Hepatocyte (in vitro differentiated cells): ENCODE measurements around the gene AUTS2. TPM values are rescaled to one million over a fixed set of nuclear protein-coding genes. Genes with fewer than 3 reads are reported as not detected.

Experiments used
- DNase-seq: peaks from one replicate; pipeline ENCODE4 v3.0.0-alpha.2; 2016; ENCODE audit warnings: low spot score
- H2AFZ ChIP-seq: fragments of 200-600 bp; sonication (generic); 2 replicates; pipeline ENCODE4 v1.6.0; 2016; ENCODE audit warnings: antibody characterized with exemption, mild to moderate bottlenecking
- H3K27ac ChIP-seq: fragments of 200-600 bp; sonication (generic); 2 replicates; pipeline ENCODE4 v1.5.1; 2016; ENCODE audit warnings: mild to moderate bottlenecking
- H3K27me3 ChIP-seq: fragments of 200-600 bp; sonication (generic); 2 replicates; pipeline ENCODE4 v1.6.1; 2016
- H3K36me3 ChIP-seq: fragments of 200-600 bp; sonication (generic); replicated peaks from 2 replicates; pipeline ENCODE4 v1.5.1; 2016; ENCODE audit warnings: low read depth; ENCODE audit not compliant: insufficient read depth
- H3K4me1 ChIP-seq: fragments of 200-600 bp; sonication (generic); 2 replicates; pipeline ENCODE4 v1.5.1; 2016; ENCODE audit warnings: mild to moderate bottlenecking, moderate library complexity; ENCODE audit not compliant: insufficient read depth
- H3K4me2 ChIP-seq: fragments of 200-600 bp; sonication (generic); 2 replicates; pipeline ENCODE4 v1.6.0; 2016
- H3K4me3 ChIP-seq: fragments of 200-600 bp; sonication (generic); 2 replicates; pipeline ENCODE4 v1.5.1; 2016; ENCODE audit warnings: mild to moderate bottlenecking
- H3K79me2 ChIP-seq: fragments of 200-600 bp; sonication (generic); 2 replicates; pipeline ENCODE4 v1.6.0; 2017; ENCODE audit warnings: mild to moderate bottlenecking
- H3K9me2 ChIP-seq: fragments of 200-600 bp; sonication (generic); replicated peaks from 2 replicates; pipeline ENCODE4 v1.6.0; 2017; ENCODE audit warnings: mild to moderate bottlenecking; ENCODE audit not compliant: insufficient read depth
- H3K9me3 ChIP-seq: fragments of 200-600 bp; sonication (generic); 2 replicates; pipeline ENCODE4 v1.5.1; 2016; ENCODE audit warnings: low read depth, mild to moderate bottlenecking
- H4K20me1 ChIP-seq: fragments of 200-600 bp; sonication (generic); 2 replicates; pipeline ENCODE4 v1.6.0; 2016; ENCODE audit warnings: mild to moderate bottlenecking; ENCODE audit not compliant: insufficient read depth, poor library complexity, severe bottlenecking
- CTCF ChIP-seq: fragments of 200-600 bp; sonication (generic); IDR thresholded peaks from 2 replicates; pipeline ENCODE4 v1.5.1; 2016; ENCODE audit warnings: antibody characterized with exemption, mild to moderate bottlenecking; ENCODE audit not compliant: poor library complexity
- EZH2 ChIP-seq: fragments of 200-600 bp; sonication (generic); IDR thresholded peaks from 2 replicates; pipeline ENCODE4 v1.6.1; 2016; ENCODE audit warnings: antibody characterized with exemption, mild to moderate bottlenecking, borderline replicate concordance
- EZH2phosphoT487 ChIP-seq: fragments of 200-600 bp; sonication (generic); IDR thresholded peaks from one replicate; pipeline ENCODE4 v1.6.1; 2018; ENCODE audit warnings: antibody characterized with exemption, mild to moderate bottlenecking, low read depth, moderate library complexity; ENCODE audit not compliant: unreplicated experiment, severe bottlenecking
- WGBS: methylation state at CpG from one replicate; pipeline ENCODE4 v1.1.6; 2016; ENCODE audit warnings: low lambda C conversion rate; ENCODE audit errors: missing lambda C conversion rate; 5-methylcytosine and 5-hydroxymethylcytosine counted together
- polyA plus RNA-seq: library from polyadenylated mRNA; unstranded; fragments of >200 nt; fragmentation: Nextera tagmentation; extraction: Ambion mirVana; gene quantifications from 2 replicates; pipeline ENCODE4 v1.2.1, GENCODE V29; 2016
- total RNA-seq: library from RNA; depleted of rRNA; stranded (reverse); fragments of >200 nt; gene quantifications from 2 replicates; pipeline ENCODE4 v1.2.3, GENCODE V29; 2014

AUTS2 gene
- total and polyA plus RNA-seq, 2 experiments from 2014 or later = 34.4 to 40.9 TPM

GRCh38 chr7:70230761-70231160, 632.5 kb downstream of the AUTS2 start:
- H3K79me2 ChIP-seq = no peaks in the 10 kb centered on the region
- 99% methylated on average over 3 of the region's 3 CpGs for WGBS
- H3K9me2 ChIP-seq = no peaks in the 10 kb centered on the region
- H3K4me3 ChIP-seq = no peak overlapping the region
- TF ChIP-seq EZH2phosphoT487 = no peak
- no peak for TF ChIP-seq CTCF
- TF ChIP-seq EZH2 = no peak
- peaks cover 8% of the 10 kb centered on the region for H3K9me3 ChIP-seq
- no peak for DNase-seq
- no peaks in the 10 kb centered on the region for H4K20me1 ChIP-seq
- no peaks in the 10 kb centered on the region for H3K27me3 ChIP-seq
- H2AFZ ChIP-seq = no peak overlapping the region
- H3K36me3 ChIP-seq = no peaks in the 10 kb centered on the region
- H3K27ac ChIP-seq = no peak overlapping the region
- H3K4me2 ChIP-seq = no peak overlapping the region
- H3K4me1 ChIP-seq = no peaks in the 10 kb centered on the region

- H2AFZ ChIP-seq = no peak overlapping the region
- peaks cover 8% of the 10 kb centered on the region for H3K9me3 ChIP-seq
- H3K27ac ChIP-seq = no peak overlapping the region
- no peaks in the 10 kb centered on the region for H3K9me2 ChIP-seq
- DNase-seq = no peak
- TF ChIP-seq CTCF = no peak
- TF ChIP-seq EZH2phosphoT487 = no peak
- no peak for TF ChIP-seq EZH2
- H3K4me2 ChIP-seq = no peak overlapping the region
- WGBS = 96% methylated on average over 5 of the region's 5 CpGs
- H4K20me1 ChIP-seq = no peaks in the 10 kb centered on the region
- no peak overlapping the region for H3K4me3 ChIP-seq
- H3K79me2 ChIP-seq = no peaks in the 10 kb centered on the region
- no peaks in the 10 kb centered on the region for H3K27me3 ChIP-seq
- H3K36me3 ChIP-seq = no peaks in the 10 kb centered on the region
- no peaks in the 10 kb centered on the region for H3K4me1 ChIP-seq
These were observed 635.5 kb downstream of the AUTS2 start for GRCh38 chr7:70233776-70234175.

GRCh38 chr7:70237256-70237655, 639.0 kb downstream of the AUTS2 start:
- H3K79me2 ChIP-seq = no peaks in the 10 kb centered on the region
- H2AFZ ChIP-seq = no peak overlapping the region
- H3K27me3 ChIP-seq = no peaks in the 10 kb centered on the region
- H3K36me3 ChIP-seq = no peaks in the 10 kb centered on the region
- H3K27ac ChIP-seq = no peak overlapping the region
- no peaks in the 10 kb centered on the region for H3K4me1 ChIP-seq
- DNase-seq = no peak
- no peaks in the 10 kb centered on the region for H3K9me2 ChIP-seq
- H4K20me1 ChIP-seq = no peaks in the 10 kb centered on the region
- H3K4me2 ChIP-seq = no peak overlapping the region
- TF ChIP-seq EZH2 (no peak), EZH2phosphoT487 (no peak)
- no peaks in the 10 kb centered on the region for H3K9me3 ChIP-seq
- H3K4me3 ChIP-seq = no peak overlapping the region
- WGBS = 86% methylated on average over 1 of the region's 1 CpG

- TF ChIP-seq EZH2 (no peak), CTCF (no peak), EZH2phosphoT487 (no peak)
- Histone ChIP-seq H3K27me3 (no peaks in the 10 kb centered on the region), H3K79me2 (no peaks in the 10 kb centered on the region), H3K4me3 (no peak overlapping the region), H3K27ac (no peak overlapping the region), H3K9me2 (no peaks in the 10 kb centered on the region), H2AFZ (no peak overlapping the region), H3K36me3 (no peaks in the 10 kb centered on the region), H4K20me1 (no peaks in the 10 kb centered on the region), H3K9me3 (no peaks in the 10 kb centered on the region), H3K4me1 (no peaks in the 10 kb centered on the region), H3K4me2 (no peak overlapping the region)
- DNase-seq = no peak
- 73% methylated on average over 9 of the region's 9 CpGs for WGBS
These were observed 639.7 kb downstream of the AUTS2 start for GRCh38 chr7:70237831-70238575.
